HEK293 (cell line): ENCODE results near the gene SCUBE3.

Source experiments
- CTCF ChIA-PET: fragments of 350-600 bp; formaldehyde crosslinking; extraction: SDS; loops from one replicate; lab custom pipeline; 2021; ENCODE audit warnings: antibody characterized with exemption; lab: Yijun Ruan, JAX
- POLR2A ChIA-PET: fragments of 300-600 bp; formaldehyde crosslinking; extraction: SDS; loops from one replicate; lab custom pipeline; 2020; ENCODE audit warnings: antibody characterized with exemption, inconsistent platforms; lab: Yijun Ruan, JAX
- H3K27ac ChIP-seq: fragments of 200-500 bp; sonication (Bioruptor generic); 2 replicates; pipeline ENCODE4 v1.5.1; 2014; ENCODE audit warnings: low read depth, low read length, control low read depth, inconsistent platforms; ENCODE audit errors: extremely low read depth
- H3K36me3 ChIP-seq, 2 experiments: fragments of 200-500 bp in 1 of 2; sonication (Bioruptor generic) in 1 of 2; 1 replicate in 1 of 2; 2 replicates in 1 of 2; pipeline ENCODE4 v1.5.1; 2014 to 2017; ENCODE audit warnings: inconsistent platforms in 2 of 2, low read length in 2 of 2; ENCODE audit not compliant: control insufficient read depth in 2 of 2, insufficient read depth in 1 of 2
- H3K4me1 ChIP-seq: fragments of 200-500 bp; sonication (Bioruptor generic); 2 replicates; pipeline ENCODE4 v1.5.1; 2014; ENCODE audit warnings: mild to moderate bottlenecking, low read length, inconsistent platforms; ENCODE audit not compliant: control insufficient read depth, insufficient read depth
- H3K4me3 ChIP-seq: 2 replicates; pipeline ENCODE4 v1.5.1; 2011; ENCODE audit warnings: low read depth, mild to moderate bottlenecking, control low read depth, low read length, moderate library complexity
- H3K9me3 ChIP-seq: fragments of 200-500 bp; sonication (Bioruptor generic); 2 replicates; pipeline ENCODE4 v1.5.1; 2014; ENCODE audit warnings: low read depth, low read length, inconsistent platforms; ENCODE audit not compliant: control insufficient read depth, insufficient read depth
- EGR2 ChIP-seq: fragments of 450-650 bp; formaldehyde crosslinking; IDR thresholded peaks from 2 replicates; pipeline ENCODE4 v1.5.1; 2016; ENCODE audit warnings: low read depth, missing biosample characterization, missing genetic modification characterization
- GLIS1 ChIP-seq: fragments of 450-650 bp; formaldehyde crosslinking; IDR thresholded peaks from 2 replicates; pipeline ENCODE4 v1.5.1; 2016; ENCODE audit warnings: missing biosample characterization, missing genetic modification characterization
- KLF1 ChIP-seq: fragments of 450-650 bp; formaldehyde crosslinking; IDR thresholded peaks from 2 replicates; pipeline ENCODE4 v1.5.1; 2016; ENCODE audit warnings: missing biosample characterization, missing genetic modification characterization
- KLF16 ChIP-seq: fragments of 450-650 bp; formaldehyde crosslinking; IDR thresholded peaks from 2 replicates; pipeline ENCODE4 v1.5.1; 2017; ENCODE audit warnings: missing biosample characterization, missing genetic modification characterization
- PRDM4 ChIP-seq: fragments of 450-650 bp; formaldehyde crosslinking; IDR thresholded peaks from 2 replicates; pipeline ENCODE4 v1.5.1; 2017; ENCODE audit warnings: missing biosample characterization, missing genetic modification characterization
- SP2 ChIP-seq: fragments of 450-650 bp; formaldehyde crosslinking; IDR thresholded peaks from 2 replicates; pipeline ENCODE4 v1.5.1; 2016; ENCODE audit warnings: missing biosample characterization, missing genetic modification characterization
- SP7 ChIP-seq: fragments of 450-650 bp; formaldehyde crosslinking; IDR thresholded peaks from 2 replicates; pipeline ENCODE4 v1.5.1; 2016; ENCODE audit warnings: missing biosample characterization, missing genetic modification characterization
- WT1 ChIP-seq: fragments of 450-650 bp; formaldehyde crosslinking; IDR thresholded peaks from 2 replicates; pipeline ENCODE4 v1.5.1; 2016; ENCODE audit warnings: missing biosample characterization, missing genetic modification characterization
- ZBTB10 ChIP-seq: fragments of 450-650 bp; formaldehyde crosslinking; IDR thresholded peaks from 2 replicates; pipeline ENCODE4 v1.5.1; 2016; ENCODE audit warnings: missing biosample characterization, missing genetic modification characterization
- ZBTB49 ChIP-seq: fragments of 450-650 bp; formaldehyde crosslinking; IDR thresholded peaks from 2 replicates; pipeline ENCODE4 v1.5.1; 2016; ENCODE audit warnings: missing biosample characterization, missing genetic modification characterization, low read depth
- ZIC2 ChIP-seq: fragments of 450-650 bp; formaldehyde crosslinking; IDR thresholded peaks from 2 replicates; pipeline ENCODE4 v1.5.1; 2016; ENCODE audit warnings: missing biosample characterization, missing genetic modification characterization
- ZNF133 ChIP-seq: fragments of 450-650 bp; formaldehyde crosslinking; IDR thresholded peaks from 2 replicates; pipeline ENCODE4 v1.5.1; 2016; ENCODE audit warnings: missing biosample characterization, missing genetic modification characterization
- ZNF138 ChIP-seq: fragments of 450-650 bp; formaldehyde crosslinking; IDR thresholded peaks from 2 replicates; pipeline ENCODE4 v1.5.1; 2016; ENCODE audit warnings: missing biosample characterization, missing genetic modification characterization, borderline replicate concordance
- ZNF155 ChIP-seq: fragments of 450-650 bp; formaldehyde crosslinking; IDR thresholded peaks from 2 replicates; pipeline ENCODE4 v1.5.1; 2016; ENCODE audit warnings: missing biosample characterization, missing genetic modification characterization
- ZNF24 ChIP-seq: fragments of 450-650 bp; formaldehyde crosslinking; IDR thresholded peaks from 2 replicates; pipeline ENCODE4 v1.5.1; 2016; ENCODE audit warnings: missing biosample characterization, missing genetic modification characterization
- ZNF394 ChIP-seq: fragments of 450-650 bp; formaldehyde crosslinking; IDR thresholded peaks from 2 replicates; pipeline ENCODE4 v1.5.1; 2016; ENCODE audit warnings: missing biosample characterization, missing genetic modification characterization, mild to moderate bottlenecking, moderate library complexity, borderline replicate concordance
- ZNF544 ChIP-seq: fragments of 450-650 bp; formaldehyde crosslinking; IDR thresholded peaks from 2 replicates; pipeline ENCODE4 v1.5.0; 2017; ENCODE audit warnings: missing biosample characterization, missing genetic modification characterization
- ZNF610 ChIP-seq: fragments of 450-650 bp; formaldehyde crosslinking; IDR thresholded peaks from 2 replicates; pipeline ENCODE4 v1.5.1; 2016; ENCODE audit warnings: missing biosample characterization, missing genetic modification characterization, borderline replicate concordance
- ZNF621 ChIP-seq: fragments of 450-650 bp; formaldehyde crosslinking; IDR thresholded peaks from 2 replicates; pipeline ENCODE4 v1.5.1; 2017; ENCODE audit warnings: missing biosample characterization, missing genetic modification characterization
- ZNF707 ChIP-seq: fragments of 450-650 bp; formaldehyde crosslinking; IDR thresholded peaks from 2 replicates; pipeline ENCODE4 v1.5.1; 2016; ENCODE audit warnings: missing biosample characterization, missing genetic modification characterization

Gene SCUBE3

DNA sequence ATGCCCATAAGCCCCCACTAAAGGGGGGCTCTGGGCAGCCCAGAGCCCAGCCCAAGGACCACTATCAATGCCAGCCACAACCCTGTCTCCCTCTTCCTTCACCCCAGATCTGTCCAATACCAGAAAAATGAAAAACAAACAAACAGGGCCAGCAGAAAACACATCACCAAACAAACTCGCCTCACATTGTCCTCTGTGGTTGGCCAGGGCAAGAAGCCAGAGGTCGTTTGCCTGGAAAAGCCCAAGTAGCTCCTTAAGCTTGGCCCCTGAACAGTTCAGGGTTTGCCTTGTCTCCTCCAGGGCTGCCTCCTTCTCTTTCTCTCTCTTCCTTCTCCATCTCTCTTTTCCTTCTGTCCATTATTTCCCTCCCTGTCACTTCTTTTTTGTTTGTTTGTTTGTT is 10.1 kb upstream of the SCUBE3 start (continued):
- no peak for TF ChIP-seq SP2 (tag by site-specific recombination)
- TF ChIP-seq ZNF138 (tag by site-specific recombination): no peak
- TF ChIP-seq ZNF133: no peak
- no peak for TF ChIP-seq SP7 (tag by site-specific recombination)
- TF ChIP-seq PRDM4 (tag by site-specific recombination): no peak
- no peak for TF ChIP-seq ZBTB49 (tag by site-specific recombination)
- TF ChIP-seq ZNF621: no peak
- TF ChIP-seq KLF1 (tag by site-specific recombination): no peak
- TF ChIP-seq ZNF24: no peak
- no peak for TF ChIP-seq ZNF707
- no peak for TF ChIP-seq EGR2
- no peak for TF ChIP-seq WT1
- no peak for TF ChIP-seq ZIC2 (tag by site-specific recombination)
- TF ChIP-seq ZNF610 (tag by site-specific recombination): no peak

DNA sequence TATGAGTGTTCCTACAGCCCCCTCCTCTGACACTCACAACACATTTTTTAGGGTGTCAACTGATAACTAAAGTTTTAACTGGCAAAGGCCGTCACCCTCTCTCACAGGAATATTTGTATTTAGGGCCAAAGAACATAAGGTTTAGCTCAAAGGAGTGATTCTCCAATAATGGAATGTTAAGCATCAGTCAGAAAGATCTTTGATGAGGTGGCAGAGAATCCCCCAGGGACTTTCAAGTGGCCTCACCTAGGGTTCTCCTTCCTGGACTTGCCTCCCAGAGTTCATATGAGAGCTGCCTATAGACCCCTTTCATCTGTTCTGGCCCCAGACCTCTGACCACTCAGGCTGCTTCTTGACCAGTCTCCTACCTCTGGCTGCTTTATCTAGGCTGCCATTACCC is 7.4 kb upstream of the SCUBE3 start:
- Histone ChIP-seq H3K9me3 (no peaks in the 10 kb centered on the region), H3K4me3 (no peak overlapping the region), H3K4me1 (0 out of 2 replicates have a peak, but pooled peaks cover 2% of the 10 kb centered on the region), H3K36me3 (no peaks in the 10 kb centered on the region), H3K27ac (no peak overlapping the region)
- 0 out of 2 replicates have a peak, but pooled peaks have one; percentile 37 for TF ChIP-seq GLIS1 (tag by site-specific recombination)
- no peak for TF ChIP-seq ZNF544 (tag by site-specific recombination)
- no peak for TF ChIP-seq ZBTB10 (tag by site-specific recombination)
- TF ChIP-seq ZNF394 (tag by site-specific recombination): no peak
- no peak for TF ChIP-seq ZNF155
- no peak for TF ChIP-seq KLF16 (tag by site-specific recombination)
- CTCF ChIA-PET: interaction anchor here (0.6 to 16.5 kb wide), 24 partner anchors 9 to 314 kb away, joined by 3 to 209 read pairs (median 6); partner anchors contain the start of genes FANCE and SCUBE3
- POLR2A ChIA-PET: interaction anchor here (0.6 kb wide), 1 partner anchor 779 kb away, joined by 4 read pairs; no protein-coding TSS in a partner anchor
